HCT116 (cell line): ENCODE measurements around the gene ETFA. TPM values are rescaled to one million over a fixed set of nuclear protein-coding genes. Genes with fewer than 3 reads are reported as not detected.

Experiments used
- ATAC-seq: fragments of 200-7000 bp; cut with Tn5 transposase; 2 replicates; pipeline ENCODE4 v1.9.1; 2020; ENCODE audit warnings: mild to moderate bottlenecking, moderate library complexity
- BruUV-seq: library from RNA; stranded (reverse); fragments of 400-500 nt; replicated peaks from 2 replicates; lab custom pipeline; 2021; lab: Mats Ljungman, UMichigan
- CTCF ChIA-PET: fragments of 300-600 bp; sonication (Branson Sonifier 250); formaldehyde crosslinking; loops from one replicate; lab custom pipeline; 2021; ENCODE audit warnings: antibody characterized with exemption; lab: Charles Lee
- POLR2A ChIA-PET: fragments of 300-600, 350-600 bp; sonication (Branson Sonifier 250); formaldehyde crosslinking; loops from one replicate; lab custom pipeline; 2021; ENCODE audit warnings: antibody characterized with exemption; lab: Charles Lee
- RAD21 ChIA-PET, 2 experiments: fragments of 300-600 bp; sonication (Branson Sonifier 250); formaldehyde crosslinking; loops; one replicate each; lab custom pipeline; 2023; ENCODE audit warnings: low total read pairs in 2 of 2; ENCODE audit not compliant: uncharacterized antibody in 2 of 2, unreplicated experiment in 2 of 2, low non-redundant PET in 1 of 2; lab: Charles Lee
- DNase-seq: peaks from one replicate; pipeline ENCODE4 v3.0.0-alpha.2; 2010; ENCODE audit warnings: low read depth, low spot score
- H2AFZ ChIP-seq: fragments of 200-600 bp; shearing (Covaris generic), sonication (generic); 2 replicates; pipeline ENCODE4 v1.6.1; 2017; ENCODE audit warnings: low read depth, mixed run types, mixed read lengths, antibody characterized with exemption, low read length; ENCODE audit not compliant: poor library complexity, severe bottlenecking
- H3K27ac ChIP-seq: 2 replicates; pipeline ENCODE4 v1.5.1; 2012; ENCODE audit warnings: low read depth, low read length
- H3K27me3 ChIP-seq: fragments of 200-600 bp; sonication (generic); 2 replicates; pipeline ENCODE4 v1.6.1; 2016; ENCODE audit warnings: mixed run types, low read length, mixed read lengths; ENCODE audit not compliant: insufficient read depth
- H3K36me3 ChIP-seq, 2 experiments: fragments of 200-500 bp in 1 of 2; fragments of 200-600 bp in 1 of 2; sonication (Bioruptor generic) in 1 of 2; sonication (generic) in 1 of 2; 2 replicates each; pipeline versions ENCODE4 v1.5.1 to v1.6.1; 2014 to 2016; ENCODE audit warnings: low read length in 2 of 2, inconsistent platforms in 1 of 2, mixed read lengths in 1 of 2, mixed run types in 1 of 2; ENCODE audit not compliant: insufficient read depth in 2 of 2, control insufficient read depth in 1 of 2
- H3K4me1 ChIP-seq, 2 experiments: fragments of 200-600 bp in 1 of 2; sonication (generic) in 1 of 2; 2 replicates each; pipeline versions ENCODE4 v1.5.1 to v1.6.1; 2012 to 2017; ENCODE audit warnings: low read length in 2 of 2, inconsistent platforms in 1 of 2, mild to moderate bottlenecking in 1 of 2, mixed read lengths in 1 of 2, mixed run types in 1 of 2, moderate library complexity in 1 of 2; ENCODE audit not compliant: insufficient read depth in 2 of 2, control insufficient read depth in 1 of 2
- H3K4me2 ChIP-seq: fragments of 200-600 bp; sonication (generic); 2 replicates; pipeline ENCODE4 v1.6.1; 2017; ENCODE audit warnings: mixed run types, low read length, mixed read lengths
- H3K4me3 ChIP-seq, 2 experiments: fragments of 200-600 bp in 1 of 2; sonication (generic) in 1 of 2; replicated peaks in 1 of 2; 2 replicates each; pipeline ENCODE4 v1.5.1; 2011 to 2016; ENCODE audit warnings: low read length in 2 of 2, control low read depth in 1 of 2, low read depth in 1 of 2, mild to moderate bottlenecking in 1 of 2, mixed read lengths in 1 of 2, mixed run types in 1 of 2
- H3K79me2 ChIP-seq: fragments of 200-600 bp; sonication (generic); 2 replicates; pipeline ENCODE4 v1.6.1; 2017; ENCODE audit warnings: mild to moderate bottlenecking, mixed run types, low read length, moderate library complexity, mixed read lengths; ENCODE audit not compliant: insufficient read depth
- H3K9ac ChIP-seq: fragments of 200-600 bp; sonication (generic); 2 replicates; pipeline ENCODE4 v1.6.1; 2016; ENCODE audit warnings: low read length, mixed read lengths
- H3K9me2 ChIP-seq: fragments of 200-600 bp; sonication (generic), shearing (Covaris generic); 2 replicates; pipeline ENCODE4 v1.6.1; 2017; ENCODE audit warnings: mixed run types, mild to moderate bottlenecking, moderate library complexity; ENCODE audit not compliant: insufficient read depth
- H3K9me3 ChIP-seq, 2 experiments: fragments of 200-500 bp in 1 of 2; fragments of 200-600 bp in 1 of 2; sonication (Bioruptor generic) in 1 of 2; sonication (generic) in 1 of 2; 2 replicates each; pipeline ENCODE4 v1.6.1; 2014 to 2017; ENCODE audit warnings: low read length in 2 of 2, mixed read lengths in 2 of 2, inconsistent platforms in 1 of 2, low read depth in 1 of 2, mild to moderate bottlenecking in 1 of 2, mixed run types in 1 of 2, moderate library complexity in 1 of 2; ENCODE audit not compliant: control insufficient read depth in 1 of 2, insufficient read depth in 1 of 2
- H4K20me1 ChIP-seq: fragments of 200-600 bp; sonication (generic), shearing (Covaris generic); 2 replicates; pipeline ENCODE4 v1.6.1; 2017; ENCODE audit warnings: mixed run types, mild to moderate bottlenecking, moderate library complexity; ENCODE audit not compliant: insufficient read depth
- EGR1 ChIP-seq: IDR thresholded peaks from 2 replicates; pipeline ENCODE4 v1.6.1; 2012; ENCODE audit warnings: low read depth
- ELF1 ChIP-seq: IDR thresholded peaks from 2 replicates; pipeline ENCODE4 v1.6.1; 2012; ENCODE audit warnings: low read depth, borderline replicate concordance
- EZH2phosphoT487 ChIP-seq: fragments of 200-600 bp; IDR thresholded peaks from 2 replicates; pipeline ENCODE4 v1.6.1; 2018; ENCODE audit warnings: antibody characterized with exemption, borderline replicate concordance
- FOSL1 ChIP-seq: IDR thresholded peaks from 2 replicates; pipeline ENCODE4 v1.6.1; 2012; ENCODE audit warnings: low read depth
- RAD21 ChIP-seq: IDR thresholded peaks from 2 replicates; pipeline ENCODE4 v1.6.1; 2012; ENCODE audit warnings: low read depth, mild to moderate bottlenecking
- TCF7L2 ChIP-seq: IDR thresholded peaks from 2 replicates; pipeline ENCODE4 v1.7.0; 2011; ENCODE audit warnings: borderline replicate concordance, inconsistent platforms; ENCODE audit not compliant: insufficient read depth, insufficient read length; ENCODE audit errors: extremely low read depth
- YY1 ChIP-seq: IDR thresholded peaks from 2 replicates; pipeline ENCODE4 v1.6.1; 2011; ENCODE audit warnings: low read length, low read depth, moderate library complexity, mild to moderate bottlenecking; ENCODE audit not compliant: insufficient replicate concordance; ENCODE audit errors: extremely low read depth
- ZFX ChIP-seq: fragments of 450-650 bp; IDR thresholded peaks from 2 replicates; pipeline ENCODE4 v1.6.1; 2017
- ZNF274 ChIP-seq: fragments of 200-500 bp; sonication (Bioruptor generic); IDR thresholded peaks from 2 replicates; pipeline ENCODE4 v1.6.1; 2014; ENCODE audit warnings: mild to moderate bottlenecking, low read depth, low read length, inconsistent platforms
- intact Hi-C: fragments of 100-400 bp; cut with micrococcal nuclease; formaldehyde crosslinking; loops from 2 replicates; pipeline ENCODE4 v1.10.0; 2022
- total RNA-seq: library from RNA; stranded (reverse); gene quantifications from one replicate; pipeline ENCODE4 v1.2.1, GENCODE V29; 2021; ENCODE audit not compliant: unreplicated experiment
- TF ChIP-seq, protein P1 (sequence below): IDR thresholded peaks from 2 replicates; pipeline ENCODE4 v1.6.1; 2011; ENCODE audit warnings: mild to moderate bottlenecking, low read length, moderate library complexity; ENCODE audit not compliant: insufficient replicate concordance; ENCODE audit errors: extremely low read depth
- TF ChIP-seq, protein P2 (sequence below): IDR thresholded peaks from 2 replicates; pipeline ENCODE4 v1.6.1; 2012
- TF ChIP-seq, protein P3 (sequence below): IDR thresholded peaks from 2 replicates; pipeline ENCODE4 v1.6.1; 2012; ENCODE audit warnings: low read depth

ETFA gene
- total RNA-seq, 1 experiment from 2014 or later = 144 TPM

DNA sequence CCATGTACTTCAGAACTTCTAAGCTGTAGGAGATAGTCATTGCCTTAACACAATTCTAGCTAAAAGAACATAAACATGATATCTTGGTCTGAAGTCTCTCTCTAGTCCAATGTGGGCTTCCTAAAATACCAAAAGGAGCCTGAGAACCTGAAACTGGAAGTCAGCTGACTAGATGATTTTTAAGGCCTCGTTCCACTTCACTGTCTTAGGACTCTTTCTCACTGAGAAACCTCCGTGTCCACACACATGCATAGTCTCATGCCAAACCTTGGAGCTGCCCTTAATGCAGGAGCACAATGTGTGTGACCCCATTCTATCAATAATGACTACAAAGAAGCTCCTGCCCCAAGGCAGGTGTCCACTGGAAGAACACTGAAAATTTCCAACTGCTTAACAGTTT, 87.7 kb downstream of the ETFA start:
- H3K9me3 ChIP-seq = no peaks in the 10 kb centered on the region
- no peak overlapping the region for H2AFZ ChIP-seq
- no peaks in the 10 kb centered on the region for H3K27me3 ChIP-seq
- ChIA-PET POLR2A (no interaction called here), CTCF (interaction anchor here (0.6 kb wide), 1 partner anchor 82 kb away, joined by 5 read pairs; no protein-coding TSS in a partner anchor), RAD21 (interaction anchor here in 1 of 2 experiments (0.7 kb wide), 1 partner anchor 15 kb away, joined by 3 read pairs; no protein-coding TSS in a partner anchor)
- 0 out of 4 replicates have a peak, but pooled peaks cover 0 to 4% of the 10 kb centered on the region in 2 experiments for H3K36me3 ChIP-seq
- no peaks in the 10 kb centered on the region for H3K9me2 ChIP-seq
- ATAC-seq = no peak
- no peak overlapping the region for H3K9ac ChIP-seq
- no peak overlapping the region for H3K27ac ChIP-seq
- no peaks in the 10 kb centered on the region for H4K20me1 ChIP-seq
- H3K4me1 ChIP-seq = peaks cover under 1 to 5% of the 10 kb centered on the region in 2 experiments; a peak in 3 of 4 replicates
- no peak for DNase-seq
- no TSS peak for BruUV-seq
- H3K4me3 ChIP-seq = no peak overlapping the region
- H3K79me2 ChIP-seq = no peaks in the 10 kb centered on the region
- H3K4me2 ChIP-seq = no peak overlapping the region
- intact Hi-C loops = no loop called here
- TF ChIP-seq ELF1 = no peak
- TF ChIP-seq RAD21 = no peak
- TF ChIP-seq TCF7L2 = no peak
- TF ChIP-seq EZH2phosphoT487 = no peak
- no peak for TF ChIP-seq ZFX
- TF ChIP-seq, protein P1, sequence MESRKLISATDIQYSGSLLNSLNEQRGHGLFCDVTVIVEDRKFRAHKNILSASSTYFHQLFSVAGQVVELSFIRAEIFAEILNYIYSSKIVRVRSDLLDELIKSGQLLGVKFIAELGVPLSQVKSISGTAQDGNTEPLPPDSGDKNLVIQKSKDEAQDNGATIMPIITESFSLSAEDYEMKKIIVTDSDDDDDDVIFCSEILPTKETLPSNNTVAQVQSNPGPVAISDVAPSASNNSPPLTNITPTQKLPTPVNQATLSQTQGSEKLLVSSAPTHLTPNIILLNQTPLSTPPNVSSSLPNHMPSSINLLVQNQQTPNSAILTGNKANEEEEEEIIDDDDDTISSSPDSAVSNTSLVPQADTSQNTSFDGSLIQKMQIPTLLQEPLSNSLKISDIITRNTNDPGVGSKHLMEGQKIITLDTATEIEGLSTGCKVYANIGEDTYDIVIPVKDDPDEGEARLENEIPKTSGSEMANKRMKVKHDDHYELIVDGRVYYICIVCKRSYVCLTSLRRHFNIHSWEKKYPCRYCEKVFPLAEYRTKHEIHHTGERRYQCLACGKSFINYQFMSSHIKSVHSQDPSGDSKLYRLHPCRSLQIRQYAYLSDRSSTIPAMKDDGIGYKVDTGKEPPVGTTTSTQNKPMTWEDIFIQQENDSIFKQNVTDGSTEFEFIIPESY = no peak
- TF ChIP-seq YY1 = no peak
- TF ChIP-seq, protein P2, sequence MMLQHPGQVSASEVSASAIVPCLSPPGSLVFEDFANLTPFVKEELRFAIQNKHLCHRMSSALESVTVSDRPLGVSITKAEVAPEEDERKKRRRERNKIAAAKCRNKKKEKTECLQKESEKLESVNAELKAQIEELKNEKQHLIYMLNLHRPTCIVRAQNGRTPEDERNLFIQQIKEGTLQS = no peak
- no peak for TF ChIP-seq FOSL1
- TF ChIP-seq, protein P3, sequence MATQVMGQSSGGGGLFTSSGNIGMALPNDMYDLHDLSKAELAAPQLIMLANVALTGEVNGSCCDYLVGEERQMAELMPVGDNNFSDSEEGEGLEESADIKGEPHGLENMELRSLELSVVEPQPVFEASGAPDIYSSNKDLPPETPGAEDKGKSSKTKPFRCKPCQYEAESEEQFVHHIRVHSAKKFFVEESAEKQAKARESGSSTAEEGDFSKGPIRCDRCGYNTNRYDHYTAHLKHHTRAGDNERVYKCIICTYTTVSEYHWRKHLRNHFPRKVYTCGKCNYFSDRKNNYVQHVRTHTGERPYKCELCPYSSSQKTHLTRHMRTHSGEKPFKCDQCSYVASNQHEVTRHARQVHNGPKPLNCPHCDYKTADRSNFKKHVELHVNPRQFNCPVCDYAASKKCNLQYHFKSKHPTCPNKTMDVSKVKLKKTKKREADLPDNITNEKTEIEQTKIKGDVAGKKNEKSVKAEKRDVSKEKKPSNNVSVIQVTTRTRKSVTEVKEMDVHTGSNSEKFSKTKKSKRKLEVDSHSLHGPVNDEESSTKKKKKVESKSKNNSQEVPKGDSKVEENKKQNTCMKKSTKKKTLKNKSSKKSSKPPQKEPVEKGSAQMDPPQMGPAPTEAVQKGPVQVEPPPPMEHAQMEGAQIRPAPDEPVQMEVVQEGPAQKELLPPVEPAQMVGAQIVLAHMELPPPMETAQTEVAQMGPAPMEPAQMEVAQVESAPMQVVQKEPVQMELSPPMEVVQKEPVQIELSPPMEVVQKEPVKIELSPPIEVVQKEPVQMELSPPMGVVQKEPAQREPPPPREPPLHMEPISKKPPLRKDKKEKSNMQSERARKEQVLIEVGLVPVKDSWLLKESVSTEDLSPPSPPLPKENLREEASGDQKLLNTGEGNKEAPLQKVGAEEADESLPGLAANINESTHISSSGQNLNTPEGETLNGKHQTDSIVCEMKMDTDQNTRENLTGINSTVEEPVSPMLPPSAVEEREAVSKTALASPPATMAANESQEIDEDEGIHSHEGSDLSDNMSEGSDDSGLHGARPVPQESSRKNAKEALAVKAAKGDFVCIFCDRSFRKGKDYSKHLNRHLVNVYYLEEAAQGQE = no peak
- TF ChIP-seq EGR1 = no peak
- no peak for TF ChIP-seq ZNF274
